IPS-18c (cell line): ENCODE data around the gene CCNB3.
"Not testable (repeated sequence)": the region's sequence is repeated elsewhere in the genome, so short reads cannot be mapped to it uniquely, and the experiment has no call there.

Source experiments
- H3K4me3 ChIP-seq: 2 replicates; pipeline ENCODE4 v1.7.0; 2013; ENCODE audit warnings: low read depth, mild to moderate bottlenecking, low read length, moderate library complexity; ENCODE audit not compliant: insufficient read depth
- H3K9me3 ChIP-seq: one replicate; pipeline ENCODE4 v1.6.1; 2013; ENCODE audit warnings: mild to moderate bottlenecking, low read length, moderate library complexity; ENCODE audit not compliant: control insufficient read depth, insufficient read depth

The CCNB3 gene

GRCh38 chrX:50211510-50211909 lies 6.9 kb downstream of the CCNB3 start:
- Histone ChIP-seq H3K4me3 (no peak overlapping the region), H3K9me3 (no peaks in the 10 kb centered on the region)

DNA sequence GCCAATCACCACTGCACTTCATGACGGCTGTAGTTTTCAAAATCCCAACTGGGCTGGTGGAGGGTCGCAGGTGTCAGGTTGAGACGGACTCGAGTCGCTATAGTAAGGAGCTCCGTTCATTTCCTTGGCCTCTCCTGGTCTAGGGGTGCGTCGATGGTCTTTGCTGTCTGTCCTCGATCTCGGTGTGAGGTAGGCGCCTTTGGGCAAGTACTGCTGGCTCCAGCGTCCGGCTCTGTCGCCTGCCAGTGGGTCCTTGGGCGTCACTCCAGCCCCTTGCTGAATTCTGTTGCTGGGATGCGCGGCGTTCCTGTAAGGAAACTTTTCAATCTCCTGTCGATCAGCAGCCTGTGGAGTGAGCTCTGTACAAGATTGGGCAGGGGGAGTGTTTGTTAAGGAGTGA lies 76.7 kb downstream of the CCNB3 start:
- H3K4me3 ChIP-seq, result no peak overlapping the region
- H3K9me3 ChIP-seq, result no peaks in the 10 kb centered on the region

DNA sequence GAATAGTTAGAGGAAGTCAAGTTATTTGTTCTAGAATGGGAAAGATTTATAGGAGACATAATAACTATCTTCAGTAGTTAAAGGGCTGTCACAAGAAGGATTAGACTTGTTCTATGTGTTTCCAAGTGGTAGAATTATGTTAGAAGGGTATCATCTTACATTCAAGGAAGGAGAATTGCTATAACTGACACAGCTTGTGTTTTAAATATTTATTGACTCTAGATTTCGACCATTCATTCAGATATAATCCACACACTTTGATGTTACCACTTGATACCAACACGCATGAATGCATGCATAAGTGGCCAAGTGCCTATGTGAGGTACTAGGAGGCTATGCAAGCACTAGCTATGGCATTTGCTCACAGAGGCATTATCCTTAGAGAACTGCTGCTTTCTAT lies 122.7 kb downstream of the CCNB3 start:
- H3K9me3 ChIP-seq, result peaks cover 2% of the 10 kb centered on the region
- H3K4me3 ChIP-seq, result no peak overlapping the region

- not testable (repeated sequence) for H3K4me3 ChIP-seq
- peaks cover 10% of the 10 kb centered on the region for H3K9me3 ChIP-seq
Measured at GRCh38 chrX:50332668-50333067, 128.1 kb downstream of the CCNB3 start.

DNA sequence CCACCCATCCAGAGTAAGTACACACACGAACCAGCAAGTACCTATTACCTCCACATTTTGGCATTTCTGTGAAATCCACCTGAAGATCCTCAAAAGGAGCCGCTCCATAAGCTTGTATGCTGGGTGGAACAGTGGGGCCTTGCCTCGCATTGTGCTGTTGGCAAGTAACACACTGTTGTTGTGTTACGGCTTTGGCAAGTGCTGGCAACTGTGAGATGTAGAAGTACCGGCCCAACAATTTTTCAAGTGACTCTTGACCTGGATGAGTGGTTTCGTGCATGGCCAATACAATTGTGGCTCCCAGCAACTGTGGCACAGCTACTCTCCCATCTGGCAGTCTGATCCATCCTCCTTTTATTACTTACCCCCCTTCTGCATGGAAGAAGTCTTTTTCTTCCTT lies 128.7 kb downstream of the CCNB3 start:
- Histone ChIP-seq H3K4me3 (no peak overlapping the region), H3K9me3 (peaks cover 10% of the 10 kb centered on the region)

DNA sequence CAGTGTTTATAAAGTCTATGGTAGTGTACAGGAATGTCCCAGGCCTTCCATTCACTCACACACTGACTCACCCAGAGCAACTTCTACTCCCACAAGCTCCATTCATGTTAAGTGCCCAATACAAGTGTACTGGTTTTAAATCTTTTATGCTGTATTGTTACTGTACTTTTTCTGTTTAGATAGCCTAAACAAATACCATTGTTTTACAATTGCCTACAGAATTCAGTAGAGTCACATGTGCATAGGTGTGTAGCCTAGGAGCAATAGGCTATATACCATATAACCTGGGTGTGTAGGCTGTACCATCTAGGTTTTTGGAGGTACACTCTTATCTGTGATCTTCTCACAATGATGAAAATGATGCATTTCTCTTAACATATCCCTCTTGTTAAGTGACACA lies 139.4 kb downstream of the CCNB3 start:
- Histone ChIP-seq H3K4me3 (no peak overlapping the region), H3K9me3 (no peaks in the 10 kb centered on the region)

GRCh38 chrX:50372966-50373365 lies 168.4 kb downstream of the CCNB3 start:
- peaks cover 11% of the 10 kb centered on the region for H3K9me3 ChIP-seq
- H3K4me3 ChIP-seq, result no peak overlapping the region

DNA sequence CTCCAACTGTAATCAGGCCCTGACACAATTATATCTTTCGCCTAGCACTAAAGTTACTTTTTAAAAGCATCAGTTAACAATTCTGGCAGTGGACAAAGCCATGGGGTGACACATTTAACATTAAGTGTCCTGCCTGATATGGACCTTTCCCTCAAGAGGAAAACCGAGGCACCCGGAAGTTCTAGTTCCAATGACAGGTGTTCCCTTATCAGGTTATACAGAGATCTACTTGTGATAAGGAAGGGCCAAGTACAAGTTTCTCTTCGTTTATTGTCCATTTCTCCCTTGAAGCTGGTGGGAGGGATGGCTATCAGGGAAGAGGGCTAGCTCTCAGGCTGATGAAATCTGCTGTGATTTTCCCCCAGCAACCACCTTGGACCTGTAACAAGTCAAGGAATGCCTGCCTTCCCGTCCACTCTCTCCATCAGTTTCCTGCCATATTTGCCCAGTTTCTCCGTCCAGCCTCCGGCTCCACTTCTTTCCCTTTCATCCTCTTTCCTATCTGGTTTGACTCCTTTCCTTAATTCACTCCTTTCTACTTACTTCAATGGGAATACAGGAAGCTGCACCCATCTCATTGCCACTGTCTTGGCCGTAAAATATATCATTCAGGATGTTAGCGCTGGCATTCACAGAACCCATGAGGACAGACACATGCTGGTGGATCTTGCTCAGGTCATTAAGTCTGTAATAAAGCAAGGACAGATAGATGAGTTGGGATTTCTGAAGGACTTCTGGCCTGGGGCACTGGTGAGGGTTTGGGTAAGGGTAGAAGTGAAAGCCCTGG lies 171.1 kb downstream of the CCNB3 start:
- no peak overlapping the region for H3K4me3 ChIP-seq
- peaks cover 13% of the 10 kb centered on the region for H3K9me3 ChIP-seq

GRCh38 chrX:50381729-50382415 lies 177.3 kb downstream of the CCNB3 start:
- H3K4me3 ChIP-seq, result no peak overlapping the region
- H3K9me3 ChIP-seq, result peaks cover 4% of the 10 kb centered on the region

GRCh38 chrX:50386520-50386919 lies 182.0 kb downstream of the CCNB3 start:
- no peaks in the 10 kb centered on the region for H3K9me3 ChIP-seq
- no peak overlapping the region for H3K4me3 ChIP-seq

GRCh38 chrX:50393902-50394301 lies 189.3 kb downstream of the CCNB3 start:
- H3K4me3 ChIP-seq, result no peak overlapping the region
- H3K9me3 ChIP-seq, result peaks cover 3% of the 10 kb centered on the region
